H1 (cell line): Measurements from ENCODE around the gene VPS13C. TPM values are rescaled to one million over a fixed set of nuclear protein-coding genes. Genes with fewer than 3 reads are reported as not detected.

Source experiments
- BACH1 ChIP-seq: IDR thresholded peaks from 2 replicates; pipeline ENCODE4 v1.6.1; 2012; ENCODE audit warnings: low read length, improper control_type of control experiment
- CHD2 ChIP-seq: IDR thresholded peaks from 2 replicates; pipeline ENCODE4 v1.6.1; 2012; ENCODE audit warnings: low read length, improper control_type of control experiment
- CHD7 ChIP-seq: fragments of 300-600 bp; sonication (generic); IDR thresholded peaks from 2 replicates; pipeline ENCODE4 v1.7.1; 2012; ENCODE audit warnings: low read length, moderate library complexity, mild to moderate bottlenecking, inconsistent platforms; ENCODE audit not compliant: insufficient replicate concordance
- CTCF ChIP-seq, 3 experiments: IDR thresholded peaks; 1 replicate in 2 of 3; 2 replicates in 1 of 3; pipeline versions ENCODE4 v1.5.1 to v1.6.1; 2011; ENCODE audit warnings: low read length in 3 of 3, mild to moderate bottlenecking in 3 of 3, inconsistent platforms in 2 of 3, low read depth in 1 of 3, moderate library complexity in 1 of 3; ENCODE audit not compliant: insufficient read depth in 1 of 3; ENCODE audit errors: control extremely low read depth in 1 of 3
- FOSL1 ChIP-seq: IDR thresholded peaks from 2 replicates; pipeline ENCODE4 v1.6.1; 2011; ENCODE audit warnings: mild to moderate bottlenecking, low read depth, low read length, moderate library complexity; ENCODE audit not compliant: insufficient read depth
- KDM5A ChIP-seq: fragments of 200-600 bp; IDR thresholded peaks from 2 replicates; pipeline ENCODE4 v1.7.1; 2012; ENCODE audit warnings: mild to moderate bottlenecking, low read length, inconsistent platforms, mixed read lengths
- POLR2AphosphoS5 ChIP-seq: IDR thresholded peaks from 2 replicates; pipeline ENCODE4 v1.6.1; 2011; ENCODE audit warnings: low read depth, low read length
- TAF1 ChIP-seq: IDR thresholded peaks from 2 replicates; pipeline ENCODE4 v1.6.1; 2011; ENCODE audit warnings: mild to moderate bottlenecking, low read depth, low read length
- polyA plus RNA-seq, 7 experiments: library from polyadenylated mRNA; depleted of rRNA in 3 of 7; stranded (reverse) in 5 of 7; unstranded in 2 of 7; fragments of >200 nt in 5 of 7; fragments of 200-250 nt in 2 of 7; gene quantifications; 1 replicate in 5 of 7; 2 replicates in 1 of 7; 4 replicates in 1 of 7; pipeline versions ENCODE4 v1.2.1 to v1.2.3, GENCODE V29; 2011 to 2013; ENCODE audit warnings: missing spikeins in 2 of 7, mixed read lengths in 2 of 7
- total RNA-seq: library from RNA; stranded (reverse); fragmentation: NEBNext Ultra II Directional; extraction: Animal tissue kit (Norgen Biotek cat#: 25700); gene quantifications from 2 replicates; pipeline ENCODE4 v1.2.1, GENCODE V29; 2021

VPS13C gene
- total and polyA plus RNA-seq, 2 of the 8 experiments (the other 6 are each of a cell fraction or from before 2014, with no cell fraction given) = 4.8 to 18.8 TPM

GRCh38 chr15:61994216-61994615 is 66.0 kb downstream of the VPS13C start (continued):
- TF ChIP-seq CHD7 (no peak), CHD2 (no peak), FOSL1 (no peak), KDM5A (no peak), TAF1 (no peak), POLR2AphosphoS5 (no peak), BACH1 (no peak), CTCF (IDR thresholded peaks at IDR 0.05; ENCODE audit: control extremely low read depth in 1 of 3, insufficient read depth in 1 of 3, low read depth in 1 of 3, low read length in 3 of 3) (no peak)
